ENCODE measurements around the gene TOMM20. TPM values are rescaled to one million over a fixed set of nuclear protein-coding genes. Genes with fewer than 3 reads are reported as not detected.

Gene TOMM20
- total RNA-seq, 4 donors from 2014 or later, result 101 to 116 (median 111) TPM

DNA sequence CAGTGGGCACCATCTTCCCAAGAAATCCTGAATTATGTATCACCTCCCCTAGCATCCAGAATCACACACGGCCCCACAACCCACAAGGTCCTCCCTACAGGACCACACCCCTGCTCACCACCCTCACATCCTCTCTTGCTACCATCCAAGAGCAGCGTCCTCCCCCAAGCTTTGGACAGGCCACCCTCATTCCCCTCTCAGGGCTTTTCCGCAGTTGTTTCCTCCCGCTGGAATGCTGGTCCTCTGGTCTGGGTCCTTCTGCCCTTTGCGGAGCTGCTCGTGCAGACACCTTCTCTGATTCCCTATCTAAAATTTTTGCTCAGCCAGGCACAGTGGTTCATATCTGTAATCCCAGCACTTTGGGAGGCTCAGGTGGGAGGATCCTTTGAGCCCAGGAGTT lies 56.5 kb downstream of the TOMM20 start:
- WGBS, result 85% methylated on average over 6 of the region's 6 CpGs
- no peaks in the 10 kb centered on the region for H3K9me3 ChIP-seq
- H3K4me1 ChIP-seq, result peaks cover 87% of the 10 kb centered on the region
- H3K4me3 ChIP-seq, result no peak overlapping the region
- no peak for DNase-seq (ENCODE audit: low spot score in 2 of 2)
- TF ChIP-seq POLR2AphosphoS5 (IDR thresholded peaks at IDR 0.05), result no peak
- TF ChIP-seq, protein P1, sequence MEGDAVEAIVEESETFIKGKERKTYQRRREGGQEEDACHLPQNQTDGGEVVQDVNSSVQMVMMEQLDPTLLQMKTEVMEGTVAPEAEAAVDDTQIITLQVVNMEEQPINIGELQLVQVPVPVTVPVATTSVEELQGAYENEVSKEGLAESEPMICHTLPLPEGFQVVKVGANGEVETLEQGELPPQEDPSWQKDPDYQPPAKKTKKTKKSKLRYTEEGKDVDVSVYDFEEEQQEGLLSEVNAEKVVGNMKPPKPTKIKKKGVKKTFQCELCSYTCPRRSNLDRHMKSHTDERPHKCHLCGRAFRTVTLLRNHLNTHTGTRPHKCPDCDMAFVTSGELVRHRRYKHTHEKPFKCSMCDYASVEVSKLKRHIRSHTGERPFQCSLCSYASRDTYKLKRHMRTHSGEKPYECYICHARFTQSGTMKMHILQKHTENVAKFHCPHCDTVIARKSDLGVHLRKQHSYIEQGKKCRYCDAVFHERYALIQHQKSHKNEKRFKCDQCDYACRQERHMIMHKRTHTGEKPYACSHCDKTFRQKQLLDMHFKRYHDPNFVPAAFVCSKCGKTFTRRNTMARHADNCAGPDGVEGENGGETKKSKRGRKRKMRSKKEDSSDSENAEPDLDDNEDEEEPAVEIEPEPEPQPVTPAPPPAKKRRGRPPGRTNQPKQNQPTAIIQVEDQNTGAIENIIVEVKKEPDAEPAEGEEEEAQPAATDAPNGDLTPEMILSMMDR (IDR thresholded peaks at IDR 0.05), result no peak
- TF ChIP-seq POLR2A (IDR thresholded peaks at IDR 0.05), result no peak
- no peak for TF ChIP-seq EP300 (IDR thresholded peaks at IDR 0.05)
- H3K27me3 ChIP-seq, result no peaks in the 10 kb centered on the region
- no peaks in the 10 kb centered on the region for H3K36me3 ChIP-seq
- peak overlapping the region; percentile 96 for H3K27ac ChIP-seq

DNA sequence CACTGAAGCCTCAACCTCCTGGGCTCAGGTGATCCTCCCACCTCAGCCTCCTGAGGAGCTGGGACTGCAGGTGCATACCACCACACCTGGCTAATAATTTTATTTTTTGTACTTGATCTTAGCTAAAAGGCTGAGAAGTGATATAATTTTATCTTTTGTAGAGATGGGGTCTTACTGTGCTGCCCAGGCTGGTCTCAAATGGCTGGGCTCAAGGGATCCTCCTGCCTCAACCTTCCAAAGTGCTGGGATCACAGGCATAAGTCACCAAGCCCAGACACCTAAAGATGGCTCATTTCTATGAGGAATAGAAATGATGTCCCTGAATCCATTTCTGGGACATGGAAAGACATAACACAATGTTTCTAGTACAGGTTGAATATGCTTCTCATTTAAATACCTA lies 57.8 kb downstream of the TOMM20 start:
- Histone ChIP-seq H3K27me3 (no peaks in the 10 kb centered on the region), H3K4me1 (peaks cover 84% of the 10 kb centered on the region), H3K27ac (peak overlapping the region; percentile 95), H3K36me3 (no peaks in the 10 kb centered on the region), H3K9me3 (no peaks in the 10 kb centered on the region), H3K4me3 (no peak overlapping the region)
- no peak for DNase-seq (ENCODE audit: low spot score in 2 of 2)
- TF ChIP-seq EP300 (IDR thresholded peaks at IDR 0.05) (no peak), POLR2AphosphoS5 (IDR thresholded peaks at IDR 0.05) (no peak), POLR2A (IDR thresholded peaks at IDR 0.05) (no peak)
- TF ChIP-seq, protein P1 (IDR thresholded peaks at IDR 0.05), result no peak

DNA sequence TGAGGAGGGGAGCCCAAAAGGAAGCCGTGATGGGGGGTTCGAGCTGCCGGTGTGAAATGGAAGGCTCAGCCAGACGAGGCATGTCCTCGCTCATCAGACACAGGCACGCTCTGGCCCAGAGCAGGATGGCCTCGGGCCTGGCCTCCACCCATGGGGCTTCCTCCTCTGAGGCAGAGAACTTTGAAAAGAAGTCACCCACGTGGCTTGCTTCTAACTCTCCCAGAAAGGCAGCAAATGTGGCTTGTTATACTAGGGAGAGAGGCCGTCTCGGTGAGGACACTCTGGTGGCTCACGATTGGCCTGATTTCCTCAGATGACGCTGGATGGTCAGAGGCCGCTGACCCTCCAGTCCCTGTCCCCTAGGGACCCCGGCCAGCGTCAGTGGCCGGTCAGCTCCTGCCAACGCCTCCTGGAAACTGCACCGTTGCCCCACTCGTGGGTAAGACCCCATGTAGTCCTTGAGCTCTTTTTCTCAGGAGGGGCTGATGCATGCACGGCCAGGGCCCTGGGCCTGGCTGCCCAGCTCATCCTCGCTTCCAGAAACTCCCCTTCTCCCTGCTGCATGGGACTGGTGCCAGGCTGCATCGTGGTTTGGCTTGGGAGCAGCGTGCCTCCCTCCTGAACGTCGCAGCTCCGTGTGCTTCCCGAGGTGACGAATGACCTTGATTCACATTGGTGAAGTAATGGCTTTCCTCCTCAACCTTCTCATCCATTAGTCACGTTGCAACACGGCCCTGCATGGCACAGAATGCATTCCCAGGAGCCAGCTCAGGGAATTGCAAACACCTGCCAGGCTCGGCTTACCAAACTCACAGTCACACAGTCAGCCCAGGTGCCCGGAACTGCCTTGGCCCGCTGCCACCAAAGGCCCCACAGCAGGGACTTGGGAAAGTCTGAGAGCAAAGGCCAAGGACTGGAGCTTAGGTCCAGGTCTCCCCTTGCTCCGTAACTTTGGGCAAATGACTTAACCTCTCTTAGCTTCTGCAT lies 58.8 kb downstream of the TOMM20 start:
- no peak for TF ChIP-seq POLR2A (IDR thresholded peaks at IDR 0.05)
- TF ChIP-seq POLR2AphosphoS5 (IDR thresholded peaks at IDR 0.05), result peak in 2 of 3 donors; percentile 57 to 95
- TF ChIP-seq EP300 (IDR thresholded peaks at IDR 0.05), result no peak
- TF ChIP-seq, protein P1 (IDR thresholded peaks at IDR 0.05), result no peak
- WGBS, result 39% methylated on average over 31 of the region's 34 CpGs
- Histone ChIP-seq H3K4me1 (peaks cover 74% of the 10 kb centered on the region), H3K9me3 (no peaks in the 10 kb centered on the region), H3K27me3 (no peaks in the 10 kb centered on the region), H3K27ac (peak overlapping the region; percentile 95), H3K4me3 (no peak overlapping the region), H3K36me3 (no peaks in the 10 kb centered on the region)
- peak; percentile 87 to 89 for DNase-seq (ENCODE audit: low spot score in 2 of 2)

DNA sequence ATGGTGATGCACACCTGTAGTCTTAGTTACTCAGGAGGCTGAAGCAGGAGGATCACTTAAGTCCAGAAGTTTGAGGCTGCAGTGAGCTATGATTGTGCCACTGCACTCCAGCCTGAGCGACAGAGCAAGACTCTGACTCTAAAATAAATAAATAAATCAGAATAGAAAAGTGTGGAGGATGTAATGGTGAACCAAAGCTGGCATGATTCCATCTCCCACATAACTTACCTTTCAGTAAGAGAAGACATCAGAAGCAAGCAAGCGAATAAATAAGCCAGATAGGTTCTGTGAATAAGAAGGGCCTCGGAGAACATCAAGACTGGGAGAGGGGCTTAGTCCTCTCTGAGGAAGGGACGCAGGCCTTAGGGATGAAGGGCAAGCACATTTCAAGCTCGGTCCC lies 59.5 kb downstream of the TOMM20 start:
- Histone ChIP-seq H3K27me3 (no peaks in the 10 kb centered on the region), H3K4me3 (no peak overlapping the region), H3K9me3 (no peaks in the 10 kb centered on the region), H3K4me1 (peaks cover 67% of the 10 kb centered on the region), H3K27ac (peak overlapping the region; percentile 95), H3K36me3 (no peaks in the 10 kb centered on the region)
- 74% methylated on average over 5 of the region's 5 CpGs for WGBS
- DNase-seq (ENCODE audit: low spot score in 2 of 2), result no peak
- TF ChIP-seq EP300 (IDR thresholded peaks at IDR 0.05), result no peak
- TF ChIP-seq, protein P1 (IDR thresholded peaks at IDR 0.05), result no peak
- TF ChIP-seq POLR2A (IDR thresholded peaks at IDR 0.05), result no peak
- TF ChIP-seq POLR2AphosphoS5 (IDR thresholded peaks at IDR 0.05), result no peak

Measured in suprapubic skin (tissue), 4 donors.